H1 (cell line): ENCODE data around the gene AGPAT4. TPM values are rescaled to one million over a fixed set of nuclear protein-coding genes. Genes with fewer than 3 reads are reported as not detected.

Source experiments
- CTCF ChIA-PET: fragments of 300-600 bp; sonication (Branson Sonifier 250); formaldehyde crosslinking; loops from one replicate; lab custom pipeline; 2021; ENCODE audit not compliant: partially characterized antibody; lab: Charles Lee
- POLR2A ChIA-PET: fragments of 300-600 bp; sonication (Branson Sonifier 250); formaldehyde crosslinking; loops from one replicate; lab custom pipeline; 2021; ENCODE audit warnings: inconsistent platforms; ENCODE audit not compliant: partially characterized antibody; lab: Charles Lee
- DNase-seq, 2 experiments: peaks; one replicate each; pipeline versions ENCODE4 v3.0.0 to v3.0.0-alpha.2; 2010 to 2022; ENCODE audit warnings: low spot score in 2 of 2, low read depth in 1 of 2, mixed read lengths in 1 of 2
- FAIRE-seq: peaks from 2 replicates; lab custom pipeline; 2011; peaks lifted over from hg19 to GRCh38; lab: Jason Lieb, UNC
- H2AFZ ChIP-seq: 2 replicates; pipeline ENCODE4 v1.8.1; 2012; ENCODE audit warnings: low read length, inconsistent platforms
- H2AK5ac ChIP-seq: 2 replicates; pipeline ENCODE4 v1.6.1; 2013; ENCODE audit warnings: low read depth, low read length
- H2BK120ac ChIP-seq: replicated peaks from 2 replicates; pipeline ENCODE3; 2013; ENCODE audit warnings: low read depth, low read length, inconsistent platforms
- H2BK12ac ChIP-seq: 2 replicates; pipeline ENCODE4 v1.6.1; 2013; ENCODE audit warnings: low read depth, low read length
- H2BK15ac ChIP-seq: 2 replicates; pipeline ENCODE4 v1.6.1; 2013; ENCODE audit warnings: low read length
- H2BK20ac ChIP-seq: 2 replicates; pipeline ENCODE4 v1.6.1; 2013; ENCODE audit warnings: low read length
- H2BK5ac ChIP-seq: 2 replicates; pipeline ENCODE4 v1.6.1; 2013; ENCODE audit warnings: low read depth, low read length
- H3K14ac ChIP-seq: 2 replicates; pipeline ENCODE4 v1.6.1; 2013; ENCODE audit warnings: inconsistent platforms; ENCODE audit not compliant: insufficient read length
- H3K18ac ChIP-seq: 2 replicates; pipeline ENCODE4 v1.6.1; 2013; ENCODE audit warnings: low read length; ENCODE audit errors: extremely low read depth
- H3K23ac ChIP-seq: 2 replicates; pipeline ENCODE4 v1.6.1; 2013; ENCODE audit warnings: inconsistent platforms; ENCODE audit not compliant: insufficient read length
- H3K23me2 ChIP-seq: 2 replicates; pipeline ENCODE4 v1.6.1; 2013; ENCODE audit warnings: low read depth, low read length
- H3K27ac ChIP-seq: 2 replicates; pipeline ENCODE4 v1.6.1; 2011; ENCODE audit warnings: low read depth, low read length, inconsistent platforms
- H3K27me3 ChIP-seq, 4 experiments: replicated peaks in 1 of 4; 1 replicate in 1 of 4; 2 replicates in 3 of 4; pipeline versions ENCODE4 v1.6.1 to v1.8.1; 2011 to 2013; ENCODE audit warnings: low read length in 3 of 4, mild to moderate bottlenecking in 3 of 4, inconsistent platforms in 2 of 4, mixed read lengths in 2 of 4, moderate library complexity in 1 of 4; ENCODE audit not compliant: control insufficient read depth in 3 of 4, insufficient read depth in 3 of 4; ENCODE audit errors: extremely low read depth in 1 of 4
- H3K36me3 ChIP-seq, 4 experiments: 2 replicates each; pipeline versions ENCODE4 v1.6.1 to v1.8.1; 2011 to 2013; ENCODE audit warnings: mild to moderate bottlenecking in 4 of 4, low read length in 3 of 4, moderate library complexity in 2 of 4, control low read depth in 1 of 4, inconsistent platforms in 1 of 4; ENCODE audit not compliant: insufficient read depth in 4 of 4, control insufficient read depth in 2 of 4
- H3K4ac ChIP-seq: replicated peaks from 2 replicates; pipeline ENCODE3; 2013; ENCODE audit warnings: low read length, low read depth, mixed read lengths, inconsistent platforms; ENCODE audit not compliant: insufficient read length
- H3K4me1 ChIP-seq, 4 experiments: replicated peaks in 1 of 4; 1 replicate in 1 of 4; 2 replicates in 3 of 4; pipeline versions ENCODE4 v1.6.1 to v1.8.1; 2011 to 2013; ENCODE audit warnings: low read length in 3 of 4, inconsistent platforms in 2 of 4, mixed read lengths in 1 of 4; ENCODE audit not compliant: insufficient read depth in 4 of 4, control insufficient read depth in 3 of 4
- H3K4me2 ChIP-seq, 2 experiments: 2 replicates each; pipeline versions ENCODE4 v1.6.1 to v1.8.1; 2011 to 2013; ENCODE audit warnings: low read depth in 2 of 2, low read length in 2 of 2, control low read depth in 1 of 2, inconsistent platforms in 1 of 2, mild to moderate bottlenecking in 1 of 2; ENCODE audit not compliant: insufficient read depth in 1 of 2
- H3K4me3 ChIP-seq, 4 experiments: fragments of 200-600, 300-600 bp in 1 of 4; sonication (generic), shearing (Covaris generic), sonication (Bioruptor Twin) in 1 of 4; 2 replicates each; pipeline versions ENCODE4 v1.5.1 to v1.8.1; 2011 to 2016; ENCODE audit warnings: low read length in 4 of 4, low read depth in 3 of 4, control low read depth in 2 of 4, inconsistent platforms in 2 of 4, mild to moderate bottlenecking in 2 of 4, mixed read lengths in 1 of 4, moderate library complexity in 1 of 4; ENCODE audit not compliant: insufficient read depth in 2 of 4; ENCODE audit errors: extremely low read depth in 1 of 4
- H3K56ac ChIP-seq: replicated peaks from 2 replicates; pipeline ENCODE3; 2013; ENCODE audit warnings: low read depth, mild to moderate bottlenecking, mixed read lengths, low read length, inconsistent platforms; ENCODE audit not compliant: insufficient read length
- H3K79me1 ChIP-seq: 2 replicates; pipeline ENCODE4 v1.6.1; 2013; ENCODE audit warnings: low read depth, low read length, control low read depth
- H3K79me2 ChIP-seq, 2 experiments: 2 replicates each; pipeline versions ENCODE4 v1.6.1 to v1.8.1; 2012 to 2013; ENCODE audit warnings: low read length in 2 of 2, mild to moderate bottlenecking in 2 of 2, inconsistent platforms in 1 of 2; ENCODE audit not compliant: insufficient read depth in 2 of 2, control insufficient read depth in 1 of 2
- H3K9ac ChIP-seq, 4 experiments: replicated peaks in 1 of 4; 1 replicate in 1 of 4; 2 replicates in 3 of 4; pipeline versions ENCODE4 v1.6.1 to v1.8.1; 2011 to 2013; ENCODE audit warnings: low read depth in 3 of 4, low read length in 3 of 4, control low read depth in 2 of 4, mild to moderate bottlenecking in 2 of 4, moderate library complexity in 2 of 4, inconsistent platforms in 1 of 4; ENCODE audit errors: extremely low read depth in 1 of 4
- H3K9me3 ChIP-seq, 2 experiments: 2 replicates each; pipeline versions ENCODE4 v1.6.1 to v1.8.1; 2012 to 2013; ENCODE audit warnings: mild to moderate bottlenecking in 2 of 2, moderate library complexity in 2 of 2, control low read depth in 1 of 2, inconsistent platforms in 1 of 2, low read depth in 1 of 2, low read length in 1 of 2, mixed read lengths in 1 of 2; ENCODE audit not compliant: insufficient read depth in 2 of 2
- H4K20me1 ChIP-seq, 2 experiments: replicated peaks in 1 of 2; 2 replicates each; pipeline versions ENCODE3 to v1.8.1; 2011 to 2013; ENCODE audit warnings: inconsistent platforms in 2 of 2, low read length in 2 of 2, mild to moderate bottlenecking in 1 of 2; ENCODE audit not compliant: insufficient read depth in 2 of 2, control insufficient read depth in 1 of 2
- H4K5ac ChIP-seq: 2 replicates; pipeline ENCODE4 v1.6.1; 2013; ENCODE audit warnings: low read length, low read depth, mixed read lengths, inconsistent platforms; ENCODE audit not compliant: insufficient read length
- H4K8ac ChIP-seq: 2 replicates; pipeline ENCODE4 v1.8.0; 2013; ENCODE audit warnings: mild to moderate bottlenecking, moderate library complexity, low read length, inconsistent platforms; ENCODE audit not compliant: insufficient read depth; ENCODE audit errors: extremely low read depth
- H4K91ac ChIP-seq: replicated peaks from 2 replicates; pipeline ENCODE3; 2013; ENCODE audit warnings: low read length, mixed read lengths, inconsistent platforms; ENCODE audit not compliant: insufficient read length
- BRCA1 ChIP-seq: IDR thresholded peaks from 2 replicates; pipeline ENCODE4 v1.6.1; 2012; ENCODE audit warnings: low read depth, low read length, improper control_type of control experiment
- CEBPB ChIP-seq: IDR thresholded peaks from 2 replicates; pipeline ENCODE4 v1.6.1; 2012; ENCODE audit warnings: low read depth, low read length
- CREB1 ChIP-seq: IDR thresholded peaks from 2 replicates; pipeline ENCODE4 v1.6.1; 2012; ENCODE audit warnings: inconsistent platforms
- CTBP2 ChIP-seq: IDR thresholded peaks from 2 replicates; pipeline ENCODE4 v1.7.0; 2011; ENCODE audit warnings: borderline replicate concordance, mild to moderate bottlenecking, moderate library complexity, mixed read lengths, low read length; ENCODE audit not compliant: insufficient read depth, insufficient read length
- E2F6 ChIP-seq: IDR thresholded peaks from 2 replicates; pipeline ENCODE4 v1.6.1; 2012; ENCODE audit warnings: inconsistent platforms
- EP300 ChIP-seq, 2 experiments: IDR thresholded peaks; 1 replicate in 1 of 2; 2 replicates in 1 of 2; pipeline ENCODE4 v1.6.1; 2011 to 2012; ENCODE audit warnings: low read depth in 2 of 2, low read length in 2 of 2, mild to moderate bottlenecking in 2 of 2, borderline replicate concordance in 1 of 2, inconsistent platforms in 1 of 2, moderate library complexity in 1 of 2
- HDAC6 ChIP-seq: IDR thresholded peaks from one replicate; pipeline ENCODE4 v1.7.1; 2012; ENCODE audit warnings: low read depth, mild to moderate bottlenecking, inconsistent platforms, low read length, moderate library complexity
- KDM4A ChIP-seq: IDR thresholded peaks from one replicate; pipeline ENCODE4 v1.7.1; 2012; ENCODE audit warnings: low read depth, mild to moderate bottlenecking, moderate library complexity, low read length, inconsistent platforms; ENCODE audit not compliant: severe bottlenecking
- MAX ChIP-seq: IDR thresholded peaks from 2 replicates; pipeline ENCODE4 v1.6.1; 2012; ENCODE audit warnings: inconsistent platforms
- RXRA ChIP-seq: IDR thresholded peaks from 2 replicates; pipeline ENCODE4 v1.6.1; 2011; ENCODE audit warnings: low read depth, mild to moderate bottlenecking, low read length, moderate library complexity; ENCODE audit not compliant: insufficient read depth
- SP2 ChIP-seq: IDR thresholded peaks from 2 replicates; pipeline ENCODE4 v1.6.1; 2012; ENCODE audit warnings: mild to moderate bottlenecking, low read length, inconsistent platforms
- TEAD4 ChIP-seq: IDR thresholded peaks from 2 replicates; pipeline ENCODE4 v1.6.1; 2012; ENCODE audit warnings: low read depth, low read length, inconsistent platforms, mixed read lengths
- WGBS, 2 experiments: shearing (Covaris generic) in 1 of 2; methylation state at CpG; one replicate each; pipeline versions ENCODE4 v1.1.6 to v1.1.7; 2013 to 2015; ENCODE audit warnings: low lambda C conversion rate in 2 of 2, mixed read lengths in 2 of 2, inconsistent platforms in 1 of 2, low coverage in 1 of 2, missing lambda C conversion rate in 1 of 2; ENCODE audit not compliant: insufficient replicate concordance in 2 of 2, insufficient coverage in 1 of 2, insufficient read length in 1 of 2; ENCODE audit errors: extremely low coverage in 1 of 2, missing lambda C conversion rate in 1 of 2; 5-methylcytosine and 5-hydroxymethylcytosine counted together
- polyA plus RNA-seq, 7 experiments: library from polyadenylated mRNA; depleted of rRNA in 3 of 7; stranded (reverse) in 5 of 7; unstranded in 2 of 7; fragments of >200 nt in 5 of 7; fragments of 200-250 nt in 2 of 7; gene quantifications; 1 replicate in 5 of 7; 2 replicates in 1 of 7; 4 replicates in 1 of 7; pipeline versions ENCODE4 v1.2.1 to v1.2.3, GENCODE V29; 2011 to 2013; ENCODE audit warnings: missing spikeins in 2 of 7, mixed read lengths in 2 of 7
- total RNA-seq: library from RNA; stranded (reverse); fragmentation: NEBNext Ultra II Directional; extraction: Animal tissue kit (Norgen Biotek cat#: 25700); gene quantifications from 2 replicates; pipeline ENCODE4 v1.2.1, GENCODE V29; 2021

Gene AGPAT4
- total and polyA plus RNA-seq, 2 of the 8 experiments (the other 6 are each of a cell fraction or from before 2014, with no cell fraction given) = 13.5 to 23.8 TPM

GRCh38 chr6:161295784-161296183, 21.9 kb upstream of the AGPAT4 start:
- Histone ChIP-seq H3K23me2 (no peaks in the 10 kb centered on the region), H4K5ac (no peak overlapping the region), H3K18ac (no peak overlapping the region), H4K20me1 (no peaks in the 10 kb centered on the region), H2BK15ac (no peak overlapping the region), H3K4me3 (no peak overlapping the region), H3K4me1 (peaks cover 5 to 14% (median 12%) of the 10 kb centered on the region in 4 experiments), H2BK20ac (no peak overlapping the region), H3K79me1 (no peaks in the 10 kb centered on the region), H2BK120ac (no peak overlapping the region), H3K9me3 (peaks cover 11 to 19% of the 10 kb centered on the region in 2 experiments), H4K91ac (no peak overlapping the region), H3K23ac (no peak overlapping the region), H3K9ac (no peak overlapping the region), H3K27me3 (no peaks in the 10 kb centered on the region), H3K4ac (no peak overlapping the region), H2BK5ac (no peak overlapping the region), H3K56ac (no peak overlapping the region), H2AK5ac (no peak overlapping the region), H3K36me3 (no peaks in the 10 kb centered on the region; a peak in 1 of 8 replicates), H3K14ac (no peak overlapping the region), H2BK12ac (no peak overlapping the region), H4K8ac (no peak overlapping the region), H3K4me2 (no peak overlapping the region), H3K79me2 (no peaks in the 10 kb centered on the region), H2AFZ (no peak overlapping the region), H3K27ac (no peak overlapping the region)
- ChIA-PET POLR2A (no interaction called here), CTCF (interaction anchor here (0.6 kb wide), 1 partner anchor 54 kb away, joined by 3 read pairs; no protein-coding TSS in a partner anchor)
- no peak for DNase-seq
- 95% methylated on average over 1 of the region's 1 CpG; no CpG with 5 or more reads in 1 of the 2 experiments for WGBS, 2 experiments
- no peak for FAIRE-seq
- TF ChIP-seq RXRA (no peak), HDAC6 (no peak), EP300 (IDR thresholded peaks at IDR 0.05; ENCODE audit: borderline replicate concordance in 1 of 2, low read depth in 2 of 2, low read length in 2 of 2) (no peak), MAX (no peak), SP2 (no peak), CEBPB (no peak), KDM4A (no peak), BRCA1 (no peak), CTBP2 (no peak), CREB1 (no peak), TEAD4 (no peak), E2F6 (no peak)
